ENCODE measurements around the gene RAVER2. TPM values are rescaled to one million over a fixed set of nuclear protein-coding genes. Genes with fewer than 3 reads are reported as not detected.

RAVER2 gene
- total and polyA plus RNA-seq, 2 donors (not counting 3 experiments of a cell fraction or from before 2014, with no cell fraction given) = 6.0 to 13.9 TPM

- BruUV-seq (replicated peaks) = no TSS peak
- no peak overlapping the region for H3K27ac ChIP-seq (ENCODE audit: insufficient read depth, low read depth, low read length)
- no peak overlapping the region for H3K4me2 ChIP-seq (ENCODE audit: insufficient read depth, low read length)
- intact Hi-C loops (cut with micrococcal nuclease) (no loop called here), dilution Hi-C loops (cut with MboI; ENCODE audit: extremely low pct_ligation_motif_present, low sequenced_read_pairs) (no loop called here)
- POLR2A ChIA-PET = no interaction called here
- CTCF ChIA-PET = interaction anchor here (0.8 kb wide), 1 partner anchor 35 kb away, joined by 3 read pairs; no protein-coding TSS in a partner anchor
- TF ChIP-seq GATA2 (IDR thresholded peaks at IDR 0.05; ENCODE audit: insufficient read depth, insufficient read length, low read depth, low read length) = no peak
- TF ChIP-seq MAX (IDR thresholded peaks at IDR 0.05; ENCODE audit: insufficient read depth, insufficient read length) = no peak
- TF ChIP-seq CTCF (IDR thresholded peaks at IDR 0.05; ENCODE audit: extremely low read depth in 1 of 2, insufficient read depth in 1 of 2, low read depth in 1 of 2, low read length in 2 of 2) = no peak
- TF ChIP-seq POLR2A (IDR thresholded peaks at IDR 0.05; ENCODE audit: low read depth, low read length) = no peak
- TF ChIP-seq JUN (IDR thresholded peaks at IDR 0.05; ENCODE audit: borderline replicate concordance, insufficient read depth, insufficient read length, low read depth) = no peak
- no peak for TF ChIP-seq POLR2AphosphoS5 (IDR thresholded peaks at IDR 0.05; ENCODE audit: insufficient read depth, low read depth, low read length)
- no peak for TF ChIP-seq FOS (IDR thresholded peaks at IDR 0.05; ENCODE audit: borderline replicate concordance, insufficient read depth, low read length)
- no peak for TF ChIP-seq MYC (IDR thresholded peaks at IDR 0.05; ENCODE audit: low read depth, low read length)
- TF ChIP-seq EZH2 (IDR thresholded peaks at IDR 0.05; ENCODE audit: borderline replicate concordance, low read depth, low read length, severe bottlenecking) = no peak
- no peaks in the 10 kb centered on the region for H4K20me1 ChIP-seq (replicated peaks; ENCODE audit: control insufficient read depth, extremely low read depth, insufficient read depth, low read length)
- DNase-seq (ENCODE audit: low read depth, low spot score) (no peak), FAIRE-seq (no peak)
- H3K9me3 ChIP-seq (replicated peaks; ENCODE audit: control insufficient read depth, insufficient read depth, low read length) = no peaks in the 10 kb centered on the region
- no peaks in the 10 kb centered on the region for H3K4me1 ChIP-seq (ENCODE audit: control insufficient read depth, extremely low read depth, insufficient read depth, low read length)
- H3K4me3 ChIP-seq (replicated peaks in 1 of 3; ENCODE audit: insufficient read depth in 1 of 3, low read depth in 1 of 3, low read length in 3 of 3) = no peak overlapping the region
- H3K79me2 ChIP-seq (ENCODE audit: control insufficient read depth, insufficient read depth, low read length) = no peaks in the 10 kb centered on the region
- H3K9me1 ChIP-seq (replicated peaks; ENCODE audit: control insufficient read depth, extremely low read depth, insufficient read depth, low read length) = no peaks in the 10 kb centered on the region
- peaks cover 3 to 9% of the 10 kb centered on the region in 2 experiments for H3K27me3 ChIP-seq (ENCODE audit: control insufficient read depth in 2 of 2, insufficient read depth in 2 of 2, low read length in 2 of 2)
- no peaks in the 10 kb centered on the region for H3K36me3 ChIP-seq (ENCODE audit: control insufficient read depth in 2 of 2, extremely low read depth in 1 of 2, insufficient read depth in 2 of 2, low read length in 2 of 2)
- H3K9ac ChIP-seq (replicated peaks; ENCODE audit: extremely low read depth, insufficient read depth, low read length) = no peak overlapping the region
- no peak overlapping the region for H2AFZ ChIP-seq (ENCODE audit: low read depth, low read length)
Measured at GRCh38 chr1:64711266-64711665, 33.6 kb upstream of the RAVER2 start.
